Measurements from ENCODE around the gene PLIN5. TPM values are rescaled to one million over a fixed set of nuclear protein-coding genes. Genes with fewer than 3 reads are reported as not detected.

Gene PLIN5
- total and polyA plus RNA-seq, 2 of the 8 experiments (the other 6 are each of a cell fraction or from before 2014, with no cell fraction given): 2.0 to 2.5 TPM

GRCh38 chr19:4553775-4554174 lies 18.8 kb upstream of the PLIN5 start:
- CTCF ChIA-PET (ENCODE audit: partially characterized antibody): no interaction called here
- TF ChIP-seq TAF7 (optimal IDR thresholded peaks at IDR 0.05; ENCODE audit: borderline replicate concordance, low read depth, low read length): no peak
- no peak overlapping the region for H2BK5ac ChIP-seq (ENCODE audit: low read depth, low read length)
- no peak overlapping the region for H2BK15ac ChIP-seq (ENCODE audit: low read length)
- H3K36me3 ChIP-seq (ENCODE audit: control insufficient read depth in 2 of 4, insufficient read depth in 4 of 4, low read length in 3 of 4): peaks cover 9 to 41% (median 33%) of the 10 kb centered on the region in 4 experiments; a peak in 6 of 8 replicates
- no peaks in the 10 kb centered on the region for H3K27me3 ChIP-seq (replicated peaks in 1 of 4; ENCODE audit: control insufficient read depth in 3 of 4, extremely low read depth in 1 of 4, insufficient read depth in 3 of 4, low read length in 3 of 4)
- H3K4me2 ChIP-seq (ENCODE audit: insufficient read depth in 1 of 2, low read depth in 2 of 2, low read length in 2 of 2): no peak overlapping the region
- no peaks in the 10 kb centered on the region for H3K79me2 ChIP-seq (ENCODE audit: control insufficient read depth in 1 of 2, insufficient read depth in 2 of 2, low read length in 2 of 2)
- H3K79me1 ChIP-seq (ENCODE audit: low read depth, low read length): 0 out of 2 replicates have a peak, but pooled peaks cover 2% of the 10 kb centered on the region
- H3K4ac ChIP-seq (replicated peaks; ENCODE audit: insufficient read length, low read depth, low read length): no peak overlapping the region
- H3K14ac ChIP-seq (ENCODE audit: insufficient read length): no peak overlapping the region
- H2BK120ac ChIP-seq (replicated peaks; ENCODE audit: low read depth, low read length): no peak overlapping the region
- H2AFZ ChIP-seq (ENCODE audit: low read length): no peak overlapping the region
- no peak for FAIRE-seq
- H3K9ac ChIP-seq (replicated peaks in 1 of 4; ENCODE audit: extremely low read depth in 1 of 4, low read depth in 3 of 4, low read length in 3 of 4): no peak overlapping the region
- peaks cover 0 to 7% (median 3%) of the 10 kb centered on the region in 4 experiments; a peak in 4 of 7 replicates for H3K4me1 ChIP-seq (replicated peaks in 1 of 4; ENCODE audit: control insufficient read depth in 3 of 4, insufficient read depth in 4 of 4, low read length in 3 of 4)
- peaks cover 10% of the 10 kb centered on the region; the same call in 1 of the 2 replicates for H3K23me2 ChIP-seq (ENCODE audit: low read depth, low read length)
- no peak overlapping the region for H4K91ac ChIP-seq (replicated peaks; ENCODE audit: insufficient read length, low read length)
- POLR2A ChIA-PET (ENCODE audit: partially characterized antibody): no interaction called here
- H2AK5ac ChIP-seq (ENCODE audit: low read depth, low read length): no peak overlapping the region
- no peak overlapping the region for H3K23ac ChIP-seq (ENCODE audit: insufficient read length)
- no peaks in the 10 kb centered on the region for H3K9me3 ChIP-seq (ENCODE audit: insufficient read depth in 2 of 2, low read depth in 1 of 2, low read length in 1 of 2)
- peaks cover 13 to 29% of the 10 kb centered on the region in 2 experiments for H4K20me1 ChIP-seq (replicated peaks in 1 of 2; ENCODE audit: control insufficient read depth in 1 of 2, insufficient read depth in 2 of 2, low read length in 2 of 2)
- no peak overlapping the region for H3K18ac ChIP-seq (ENCODE audit: extremely low read depth, low read length)
- no peak for DNase-seq (ENCODE audit: low read depth in 1 of 2, low spot score in 2 of 2)
- no peak overlapping the region for H3K4me3 ChIP-seq (ENCODE audit: extremely low read depth in 1 of 4, insufficient read depth in 2 of 4, low read depth in 3 of 4, low read length in 4 of 4)
- H2BK12ac ChIP-seq (ENCODE audit: low read depth, low read length): no peak overlapping the region
- 95% methylated on average over 3 of the region's 3 CpGs; no CpG with 5 or more reads in 1 of the 2 experiments for WGBS, 2 experiments (ENCODE audit: extremely low coverage in 1 of 2, insufficient coverage in 1 of 2, insufficient read length in 1 of 2, insufficient replicate concordance in 2 of 2, low coverage in 1 of 2, low lambda C conversion rate in 2 of 2, missing lambda C conversion rate in 1 of 2)
- no peak overlapping the region for H4K5ac ChIP-seq (ENCODE audit: insufficient read length, low read depth, low read length)
- H2BK20ac ChIP-seq (ENCODE audit: low read length): no peak overlapping the region
- peak overlapping the region; percentile 59 for H3K56ac ChIP-seq (replicated peaks; ENCODE audit: insufficient read length, low read depth, low read length)
- no peak overlapping the region; the same call in 1 of the 2 replicates for H4K8ac ChIP-seq (ENCODE audit: extremely low read depth, insufficient read depth, low read length)
- H3K27ac ChIP-seq (ENCODE audit: low read depth, low read length): no peak overlapping the region
